Prostate gland (tissue), 2 donors: Measurements from ENCODE around the gene GRIN1.

Experiments
- CTCF ChIP-seq, 4 experiments: fragments of 200-600 bp in 2 of 4; fragments of 450-650 bp in 2 of 4; sonication (generic) in 2 of 4; IDR thresholded peaks; 1 replicate in 3 of 4; 2 replicates in 1 of 4; pipeline ENCODE4 v1.5.1; 2016 to 2019; ENCODE audit warnings: antibody characterized with exemption in 4 of 4, mild to moderate bottlenecking in 2 of 4, moderate library complexity in 2 of 4
- POLR2A ChIP-seq: fragments of 450-650 bp; IDR thresholded peaks from one replicate; pipeline ENCODE4 v1.6.1; 2016; ENCODE audit warnings: antibody characterized with exemption, mild to moderate bottlenecking
- POLR2AphosphoS5 ChIP-seq: sonication (generic); formaldehyde crosslinking; IDR thresholded peaks from one replicate; pipeline ENCODE4 v1.6.1; 2017; ENCODE audit warnings: antibody characterized with exemption

- TF ChIP-seq CTCF (IDR thresholded peaks at IDR 0.05) (no peak), POLR2A (no peak), POLR2AphosphoS5 (no peak)
These were observed 9.7 kb downstream of the GRIN1 start for GRCh38 chr9:137148661-137149060.
